HUES64 (cell line): ENCODE measurements around the gene PLCXD3.

Source experiments
- H3K27ac ChIP-seq: 2 replicates; pipeline ENCODE4 v1.7.0; 2013; ENCODE audit warnings: low read depth, low read length, inconsistent platforms
- H3K27me3 ChIP-seq: 2 replicates; pipeline ENCODE4 v1.6.1; 2013; ENCODE audit warnings: mild to moderate bottlenecking, low read length; ENCODE audit not compliant: insufficient read depth
- H3K36me3 ChIP-seq: 2 replicates; pipeline ENCODE4 v1.6.1; 2013; ENCODE audit warnings: mild to moderate bottlenecking, low read length; ENCODE audit not compliant: insufficient read depth
- H3K4me1 ChIP-seq: 2 replicates; pipeline ENCODE4 v1.6.1; 2013; ENCODE audit warnings: mild to moderate bottlenecking, low read length, moderate library complexity; ENCODE audit not compliant: insufficient read depth
- H3K4me3 ChIP-seq: 2 replicates; pipeline ENCODE4 v1.5.1; 2013; ENCODE audit warnings: mild to moderate bottlenecking, low read length, moderate library complexity
- H3K9ac ChIP-seq: 2 replicates; pipeline ENCODE4 v1.6.1; 2013; ENCODE audit warnings: mild to moderate bottlenecking, low read depth, low read length
- H3K9me3 ChIP-seq: 2 replicates; pipeline ENCODE4 v1.6.1; 2013; ENCODE audit warnings: low read depth, low read length; ENCODE audit not compliant: insufficient read depth
- whole genome bisulfite sequencing: fragments of 150-250, 120-280 bp; methylation state at CpG from one replicate; pipeline ENCODE4 v1.1.7; 2013; ENCODE audit warnings: missing lambda C conversion rate; 5-methylcytosine and 5-hydroxymethylcytosine counted together

Gene PLCXD3

DNA sequence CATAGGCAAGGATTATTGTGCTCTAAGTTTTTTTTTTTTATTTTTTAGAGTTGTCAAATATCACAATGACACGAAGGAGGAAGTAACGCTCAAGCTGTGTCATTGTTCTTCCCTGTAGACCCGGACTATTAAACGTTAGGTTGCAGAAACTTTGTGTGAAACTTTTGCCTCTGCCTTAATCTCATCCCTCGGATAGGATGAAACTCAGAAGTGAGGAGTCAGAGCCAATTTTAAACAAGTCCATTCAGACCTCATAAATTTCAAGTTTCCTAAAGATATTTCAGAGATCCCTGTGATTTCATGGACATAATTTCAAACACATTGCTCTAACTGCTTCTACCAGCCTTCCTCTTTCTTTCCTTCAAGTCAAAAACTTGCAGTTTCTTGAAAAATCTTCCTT is 198.3 kb downstream of the PLCXD3 start:
- Histone ChIP-seq H3K27ac (no peak overlapping the region), H3K36me3 (no peaks in the 10 kb centered on the region), H3K27me3 (no peaks in the 10 kb centered on the region), H3K9me3 (no peaks in the 10 kb centered on the region), H3K9ac (no peak overlapping the region), H3K4me1 (no peaks in the 10 kb centered on the region), H3K4me3 (no peak overlapping the region)
- WGBS = 91% methylated on average over 5 of the region's 5 CpGs

- Histone ChIP-seq H3K4me3 (no peak overlapping the region), H3K27ac (no peak overlapping the region), H3K4me1 (no peaks in the 10 kb centered on the region), H3K27me3 (no peaks in the 10 kb centered on the region), H3K9ac (no peak overlapping the region), H3K36me3 (no peaks in the 10 kb centered on the region), H3K9me3 (no peaks in the 10 kb centered on the region)
- WGBS = 91% methylated on average over 2 of the region's 2 CpGs
Measured at GRCh38 chr5:41309275-41309674, 201.1 kb downstream of the PLCXD3 start.

- Histone ChIP-seq H3K9me3 (no peaks in the 10 kb centered on the region), H3K9ac (no peak overlapping the region), H3K27ac (no peak overlapping the region), H3K27me3 (no peaks in the 10 kb centered on the region), H3K4me3 (no peak overlapping the region), H3K4me1 (no peaks in the 10 kb centered on the region), H3K36me3 (no peaks in the 10 kb centered on the region)
- 91% methylated on average over 1 of the region's 1 CpG for WGBS
Measured at GRCh38 chr5:41306005-41306404, 204.4 kb downstream of the PLCXD3 start.

GRCh38 chr5:41305056-41305455 is 205.3 kb downstream of the PLCXD3 start:
- 87% methylated on average over 2 of the region's 2 CpGs for WGBS
- no peak overlapping the region for H3K4me3 ChIP-seq
- no peaks in the 10 kb centered on the region for H3K4me1 ChIP-seq
- no peaks in the 10 kb centered on the region for H3K9me3 ChIP-seq
- H3K9ac ChIP-seq = no peak overlapping the region
- H3K27ac ChIP-seq = no peak overlapping the region
- H3K27me3 ChIP-seq = no peaks in the 10 kb centered on the region
- H3K36me3 ChIP-seq = no peaks in the 10 kb centered on the region

DNA sequence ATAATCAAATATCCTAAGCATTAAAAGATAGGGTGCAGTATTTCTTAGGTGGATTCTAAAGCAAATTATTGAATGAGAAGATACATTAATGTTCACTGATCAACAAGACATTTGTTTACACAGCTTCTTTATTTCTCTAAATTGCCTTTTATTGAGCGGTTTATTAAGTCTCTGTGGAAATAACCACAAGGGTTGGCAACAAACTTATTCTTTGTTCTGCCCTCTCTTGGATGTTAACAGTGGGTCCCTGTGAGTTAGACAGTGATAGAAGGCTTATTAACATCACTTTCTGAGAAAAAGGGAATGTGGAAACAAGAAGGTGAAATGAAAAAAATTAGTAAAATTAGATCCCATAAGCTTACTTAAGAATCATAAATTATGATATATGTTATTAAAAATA is 214.3 kb downstream of the PLCXD3 start:
- WGBS = 93% methylated on average over 1 of the region's 1 CpG
- H3K36me3 ChIP-seq = no peaks in the 10 kb centered on the region
- no peak overlapping the region for H3K9ac ChIP-seq
- H3K27me3 ChIP-seq = no peaks in the 10 kb centered on the region
- H3K27ac ChIP-seq = no peak overlapping the region
- no peaks in the 10 kb centered on the region for H3K4me1 ChIP-seq
- peaks cover under 1% of the 10 kb centered on the region; the same call in 1 of the 2 replicates for H3K9me3 ChIP-seq
- H3K4me3 ChIP-seq = no peak overlapping the region

GRCh38 chr5:41291323-41291722 is 219.1 kb downstream of the PLCXD3 start:
- Histone ChIP-seq H3K27me3 (no peaks in the 10 kb centered on the region), H3K27ac (no peak overlapping the region), H3K36me3 (no peaks in the 10 kb centered on the region), H3K4me1 (no peaks in the 10 kb centered on the region), H3K9ac (no peak overlapping the region), H3K9me3 (peaks cover 9% of the 10 kb centered on the region; the same call in 1 of the 2 replicates), H3K4me3 (no peak overlapping the region)
- WGBS = 95% methylated on average over 3 of the region's 3 CpGs

- no peaks in the 10 kb centered on the region for H3K36me3 ChIP-seq
- H3K4me3 ChIP-seq = no peak overlapping the region
- H3K27ac ChIP-seq = no peak overlapping the region
- no peak overlapping the region for H3K9ac ChIP-seq
- 94% methylated on average over 2 of the region's 2 CpGs for WGBS
- H3K4me1 ChIP-seq = peaks cover 1% of the 10 kb centered on the region; the same call in 1 of the 2 replicates
- H3K27me3 ChIP-seq = no peaks in the 10 kb centered on the region
- peaks cover 9% of the 10 kb centered on the region; the same call in 1 of the 2 replicates for H3K9me3 ChIP-seq
Measured at GRCh38 chr5:41290810-41291209, 219.6 kb downstream of the PLCXD3 start.

GRCh38 chr5:41289970-41290464 is 220.4 kb downstream of the PLCXD3 start:
- Histone ChIP-seq H3K4me3 (no peak overlapping the region), H3K4me1 (peaks cover 9% of the 10 kb centered on the region; the same call in 1 of the 2 replicates), H3K27me3 (no peaks in the 10 kb centered on the region), H3K9me3 (peaks cover 9% of the 10 kb centered on the region; the same call in 1 of the 2 replicates), H3K27ac (no peak overlapping the region), H3K9ac (no peak overlapping the region), H3K36me3 (no peaks in the 10 kb centered on the region)
- WGBS = 91% methylated on average over 4 of the region's 4 CpGs

- peaks cover 9% of the 10 kb centered on the region; the same call in 1 of the 2 replicates for H3K9me3 ChIP-seq
- H3K4me3 ChIP-seq = no peak overlapping the region
- H3K4me1 ChIP-seq = peaks cover 25% of the 10 kb centered on the region
- H3K9ac ChIP-seq = no peak overlapping the region
- H3K27me3 ChIP-seq = no peaks in the 10 kb centered on the region
- no peaks in the 10 kb centered on the region for H3K36me3 ChIP-seq
- H3K27ac ChIP-seq = no peak overlapping the region
- WGBS = 89% methylated on average over 2 of the region's 2 CpGs
Measured at GRCh38 chr5:41286696-41287095, 223.7 kb downstream of the PLCXD3 start.

GRCh38 chr5:41286165-41286564 is 224.2 kb downstream of the PLCXD3 start:
- Histone ChIP-seq H3K9ac (no peak overlapping the region), H3K4me3 (no peak overlapping the region), H3K9me3 (peaks cover 9% of the 10 kb centered on the region; the same call in 1 of the 2 replicates), H3K27me3 (no peaks in the 10 kb centered on the region), H3K27ac (no peak overlapping the region), H3K36me3 (no peaks in the 10 kb centered on the region), H3K4me1 (peaks cover 25% of the 10 kb centered on the region)
- WGBS = 95% methylated on average over 2 of the region's 2 CpGs

GRCh38 chr5:41284938-41285337 is 225.5 kb downstream of the PLCXD3 start:
- WGBS = no CpG with 5 or more reads among the region's 2 CpGs
- Histone ChIP-seq H3K9me3 (no peaks in the 10 kb centered on the region), H3K9ac (no peak overlapping the region), H3K4me1 (peaks cover 25% of the 10 kb centered on the region), H3K27me3 (no peaks in the 10 kb centered on the region), H3K36me3 (no peaks in the 10 kb centered on the region), H3K27ac (no peak overlapping the region), H3K4me3 (no peak overlapping the region)

DNA sequence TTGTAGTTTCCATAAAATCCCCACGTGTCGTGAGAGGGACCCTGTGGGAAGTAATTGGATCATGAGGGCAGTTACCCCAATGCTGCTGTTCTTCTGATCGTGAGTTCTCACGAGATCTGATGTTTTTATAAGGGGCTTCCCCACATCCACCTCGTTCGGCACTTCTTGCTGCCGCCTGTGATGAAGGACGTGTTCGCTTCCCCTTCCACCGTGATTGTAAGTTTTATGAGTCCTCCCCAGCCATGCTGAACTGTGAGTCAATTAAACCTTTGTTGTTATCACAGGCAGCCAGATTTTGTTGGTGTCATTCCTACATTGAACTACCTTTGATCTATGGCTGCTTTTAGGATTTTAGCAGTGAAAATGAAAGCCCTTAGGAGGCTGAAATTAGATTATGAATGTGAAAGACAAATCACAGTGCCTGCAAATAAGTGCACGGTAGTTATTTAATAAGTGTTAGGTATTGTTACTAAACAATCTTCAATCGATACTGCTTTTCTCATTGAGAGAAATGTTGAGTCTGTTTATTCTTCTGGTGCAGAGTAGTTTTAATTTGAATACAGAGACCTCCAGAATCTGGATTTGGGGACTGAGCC is 229.1 kb downstream of the PLCXD3 start:
- Histone ChIP-seq H3K9ac (no peak overlapping the region), H3K4me3 (no peak overlapping the region), H3K4me1 (peaks cover 25% of the 10 kb centered on the region), H3K36me3 (no peaks in the 10 kb centered on the region), H3K27ac (no peak overlapping the region), H3K9me3 (no peaks in the 10 kb centered on the region), H3K27me3 (no peaks in the 10 kb centered on the region)
- 95% methylated on average over 12 of the region's 12 CpGs for WGBS
